HCT116 (cell line): ENCODE data around the gene MYCN. TPM values are rescaled to one million over a fixed set of nuclear protein-coding genes. Genes with fewer than 3 reads are reported as not detected.

Experiments used
- ATAC-seq: fragments of 200-7000 bp; cut with Tn5 transposase; 2 replicates; pipeline ENCODE4 v1.9.1; 2020; ENCODE audit warnings: mild to moderate bottlenecking, moderate library complexity
- BruUV-seq: library from RNA; stranded (reverse); fragments of 400-500 nt; replicated peaks from 2 replicates; lab custom pipeline; 2021; lab: Mats Ljungman, UMichigan
- CTCF ChIA-PET: fragments of 300-600 bp; sonication (Branson Sonifier 250); formaldehyde crosslinking; loops from one replicate; lab custom pipeline; 2021; ENCODE audit warnings: antibody characterized with exemption; lab: Charles Lee
- POLR2A ChIA-PET: fragments of 300-600, 350-600 bp; sonication (Branson Sonifier 250); formaldehyde crosslinking; loops from one replicate; lab custom pipeline; 2021; ENCODE audit warnings: antibody characterized with exemption; lab: Charles Lee
- RAD21 ChIA-PET, 2 experiments: fragments of 300-600 bp; sonication (Branson Sonifier 250); formaldehyde crosslinking; loops; one replicate each; lab custom pipeline; 2023; ENCODE audit warnings: low total read pairs in 2 of 2; ENCODE audit not compliant: uncharacterized antibody in 2 of 2, unreplicated experiment in 2 of 2, low non-redundant PET in 1 of 2; lab: Charles Lee
- DNase-seq: peaks from one replicate; pipeline ENCODE4 v3.0.0-alpha.2; 2010; ENCODE audit warnings: low read depth, low spot score
- H2AFZ ChIP-seq: fragments of 200-600 bp; shearing (Covaris generic), sonication (generic); 2 replicates; pipeline ENCODE4 v1.6.1; 2017; ENCODE audit warnings: low read depth, mixed run types, mixed read lengths, antibody characterized with exemption, low read length; ENCODE audit not compliant: poor library complexity, severe bottlenecking
- H3K27ac ChIP-seq: 2 replicates; pipeline ENCODE4 v1.5.1; 2012; ENCODE audit warnings: low read depth, low read length
- H3K27me3 ChIP-seq: fragments of 200-600 bp; sonication (generic); 2 replicates; pipeline ENCODE4 v1.6.1; 2016; ENCODE audit warnings: mixed run types, low read length, mixed read lengths; ENCODE audit not compliant: insufficient read depth
- H3K36me3 ChIP-seq, 2 experiments: fragments of 200-500 bp in 1 of 2; fragments of 200-600 bp in 1 of 2; sonication (Bioruptor generic) in 1 of 2; sonication (generic) in 1 of 2; 2 replicates each; pipeline versions ENCODE4 v1.5.1 to v1.6.1; 2014 to 2016; ENCODE audit warnings: low read length in 2 of 2, inconsistent platforms in 1 of 2, mixed read lengths in 1 of 2, mixed run types in 1 of 2; ENCODE audit not compliant: insufficient read depth in 2 of 2, control insufficient read depth in 1 of 2
- H3K4me1 ChIP-seq, 2 experiments: fragments of 200-600 bp in 1 of 2; sonication (generic) in 1 of 2; 2 replicates each; pipeline versions ENCODE4 v1.5.1 to v1.6.1; 2012 to 2017; ENCODE audit warnings: low read length in 2 of 2, inconsistent platforms in 1 of 2, mild to moderate bottlenecking in 1 of 2, mixed read lengths in 1 of 2, mixed run types in 1 of 2, moderate library complexity in 1 of 2; ENCODE audit not compliant: insufficient read depth in 2 of 2, control insufficient read depth in 1 of 2
- H3K4me2 ChIP-seq: fragments of 200-600 bp; sonication (generic); 2 replicates; pipeline ENCODE4 v1.6.1; 2017; ENCODE audit warnings: mixed run types, low read length, mixed read lengths
- H3K4me3 ChIP-seq, 2 experiments: fragments of 200-600 bp in 1 of 2; sonication (generic) in 1 of 2; replicated peaks in 1 of 2; 2 replicates each; pipeline ENCODE4 v1.5.1; 2011 to 2016; ENCODE audit warnings: low read length in 2 of 2, control low read depth in 1 of 2, low read depth in 1 of 2, mild to moderate bottlenecking in 1 of 2, mixed read lengths in 1 of 2, mixed run types in 1 of 2
- H3K79me2 ChIP-seq: fragments of 200-600 bp; sonication (generic); 2 replicates; pipeline ENCODE4 v1.6.1; 2017; ENCODE audit warnings: mild to moderate bottlenecking, mixed run types, low read length, moderate library complexity, mixed read lengths; ENCODE audit not compliant: insufficient read depth
- H3K9ac ChIP-seq: fragments of 200-600 bp; sonication (generic); 2 replicates; pipeline ENCODE4 v1.6.1; 2016; ENCODE audit warnings: low read length, mixed read lengths
- H3K9me2 ChIP-seq: fragments of 200-600 bp; sonication (generic), shearing (Covaris generic); 2 replicates; pipeline ENCODE4 v1.6.1; 2017; ENCODE audit warnings: mixed run types, mild to moderate bottlenecking, moderate library complexity; ENCODE audit not compliant: insufficient read depth
- H3K9me3 ChIP-seq, 2 experiments: fragments of 200-500 bp in 1 of 2; fragments of 200-600 bp in 1 of 2; sonication (Bioruptor generic) in 1 of 2; sonication (generic) in 1 of 2; 2 replicates each; pipeline ENCODE4 v1.6.1; 2014 to 2017; ENCODE audit warnings: low read length in 2 of 2, mixed read lengths in 2 of 2, inconsistent platforms in 1 of 2, low read depth in 1 of 2, mild to moderate bottlenecking in 1 of 2, mixed run types in 1 of 2, moderate library complexity in 1 of 2; ENCODE audit not compliant: control insufficient read depth in 1 of 2, insufficient read depth in 1 of 2
- H4K20me1 ChIP-seq: fragments of 200-600 bp; sonication (generic), shearing (Covaris generic); 2 replicates; pipeline ENCODE4 v1.6.1; 2017; ENCODE audit warnings: mixed run types, mild to moderate bottlenecking, moderate library complexity; ENCODE audit not compliant: insufficient read depth
- CBX3 ChIP-seq: IDR thresholded peaks from 2 replicates; pipeline ENCODE4 v1.6.1; 2012; ENCODE audit warnings: low read depth
- CEBPB ChIP-seq: IDR thresholded peaks from 2 replicates; pipeline ENCODE4 v1.6.1; 2012; ENCODE audit warnings: low read depth
- EGR1 ChIP-seq: IDR thresholded peaks from 2 replicates; pipeline ENCODE4 v1.6.1; 2012; ENCODE audit warnings: low read depth
- ELF1 ChIP-seq: IDR thresholded peaks from 2 replicates; pipeline ENCODE4 v1.6.1; 2012; ENCODE audit warnings: low read depth, borderline replicate concordance
- EZH2phosphoT487 ChIP-seq: fragments of 200-600 bp; IDR thresholded peaks from 2 replicates; pipeline ENCODE4 v1.6.1; 2018; ENCODE audit warnings: antibody characterized with exemption, borderline replicate concordance
- FOSL1 ChIP-seq: IDR thresholded peaks from 2 replicates; pipeline ENCODE4 v1.6.1; 2012; ENCODE audit warnings: low read depth
- JUND ChIP-seq: IDR thresholded peaks from 2 replicates; pipeline ENCODE4 v1.6.1; 2012
- POLR2A ChIP-seq: IDR thresholded peaks from 2 replicates; pipeline ENCODE4 v1.7.0; 2011; ENCODE audit warnings: borderline replicate concordance; ENCODE audit not compliant: insufficient read depth, insufficient read length; ENCODE audit errors: extremely low read depth
- POLR2AphosphoS5 ChIP-seq: IDR thresholded peaks from 2 replicates; pipeline ENCODE4 v1.6.1; 2011; ENCODE audit warnings: mild to moderate bottlenecking, low read depth, low read length, moderate library complexity
- RAD21 ChIP-seq: IDR thresholded peaks from 2 replicates; pipeline ENCODE4 v1.6.1; 2012; ENCODE audit warnings: low read depth, mild to moderate bottlenecking
- SIN3A ChIP-seq: IDR thresholded peaks from 2 replicates; pipeline ENCODE4 v1.6.1; 2012; ENCODE audit warnings: low read depth
- SRF ChIP-seq: IDR thresholded peaks from 2 replicates; pipeline ENCODE4 v1.6.1; 2012; ENCODE audit warnings: low read depth
- ZFX ChIP-seq: fragments of 450-650 bp; IDR thresholded peaks from 2 replicates; pipeline ENCODE4 v1.6.1; 2017
- ZNF274 ChIP-seq: fragments of 200-500 bp; sonication (Bioruptor generic); IDR thresholded peaks from 2 replicates; pipeline ENCODE4 v1.6.1; 2014; ENCODE audit warnings: mild to moderate bottlenecking, low read depth, low read length, inconsistent platforms
- intact Hi-C: fragments of 100-400 bp; cut with micrococcal nuclease; formaldehyde crosslinking; loops from 2 replicates; pipeline ENCODE4 v1.10.0; 2022
- total RNA-seq: library from RNA; stranded (reverse); gene quantifications from one replicate; pipeline ENCODE4 v1.2.1, GENCODE V29; 2021; ENCODE audit not compliant: unreplicated experiment
- TF ChIP-seq, protein P1 (sequence below): IDR thresholded peaks from 2 replicates; pipeline ENCODE4 v1.6.1; 2012; ENCODE audit warnings: low read depth
- TF ChIP-seq, protein P2 (sequence below): IDR thresholded peaks from 2 replicates; pipeline ENCODE4 v1.6.1; 2012
- TF ChIP-seq, protein P3 (sequence below): IDR thresholded peaks from 2 replicates; pipeline ENCODE4 v1.6.1; 2012

Gene MYCN
- total RNA-seq, 1 experiment from 2014 or later, result not detected

DNA sequence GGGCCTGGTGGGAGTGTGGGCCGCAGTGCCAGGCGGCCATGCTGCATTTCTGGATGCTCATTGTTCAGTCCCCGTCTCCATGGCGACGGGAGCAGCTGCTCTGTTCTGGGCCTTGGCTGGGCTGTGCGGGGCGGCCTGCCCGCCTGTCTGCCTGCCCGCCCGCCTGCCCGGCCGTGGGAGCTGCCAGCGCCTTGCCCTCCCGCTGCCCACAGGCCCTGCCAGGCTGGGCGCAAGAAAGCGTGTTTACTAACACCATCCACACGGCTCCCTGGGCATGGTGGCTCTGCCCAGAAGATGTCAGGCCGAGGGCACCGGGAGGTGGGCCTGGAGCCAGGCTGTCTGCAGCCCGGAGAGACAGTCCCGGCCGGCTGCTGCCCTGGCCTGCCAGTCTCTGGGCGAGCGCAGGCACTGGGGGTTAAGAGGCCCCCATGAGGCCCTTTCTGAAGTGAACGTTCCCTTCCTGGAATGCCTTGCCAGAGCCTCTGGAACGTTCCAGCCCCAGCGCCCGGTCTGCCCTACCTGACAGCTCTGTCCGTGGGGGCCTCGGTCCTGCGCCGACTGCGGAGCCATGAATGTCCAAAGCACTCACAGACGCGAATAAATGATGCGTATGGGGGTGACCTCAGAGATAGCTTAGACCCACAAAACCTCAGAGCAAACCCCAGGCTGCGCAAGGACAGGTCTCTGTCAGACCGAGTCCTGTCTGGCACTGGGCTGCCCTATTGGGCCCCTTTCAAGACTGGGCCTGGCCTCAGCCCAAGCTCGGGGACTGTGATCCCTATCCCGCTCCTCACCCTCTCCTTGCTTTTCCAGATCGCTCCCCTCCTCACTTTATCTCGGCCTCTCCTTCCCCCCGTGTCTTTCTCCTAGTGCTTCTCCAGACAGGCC is 44.3 kb downstream of the MYCN start:
- Histone ChIP-seq H3K9ac (no peak overlapping the region), H3K27ac (no peak overlapping the region), H3K4me2 (no peak overlapping the region), H4K20me1 (no peaks in the 10 kb centered on the region), H3K4me1 (no peaks in the 10 kb centered on the region), H3K9me3 (no peaks in the 10 kb centered on the region), H2AFZ (no peak overlapping the region), H3K36me3 (no peaks in the 10 kb centered on the region), H3K9me2 (no peaks in the 10 kb centered on the region), H3K4me3 (no peak overlapping the region), H3K79me2 (no peaks in the 10 kb centered on the region), H3K27me3 (peaks cover 5% of the 10 kb centered on the region; the same call in 1 of the 2 replicates)
- no TSS peak for BruUV-seq
- CTCF ChIA-PET, result no interaction called here
- DNase-seq (no peak), ATAC-seq (no peak)
- TF ChIP-seq EZH2phosphoT487, result no peak
- TF ChIP-seq SRF, result no peak
- TF ChIP-seq ZFX, result no peak
- TF ChIP-seq SIN3A, result no peak
- TF ChIP-seq, protein P1, sequence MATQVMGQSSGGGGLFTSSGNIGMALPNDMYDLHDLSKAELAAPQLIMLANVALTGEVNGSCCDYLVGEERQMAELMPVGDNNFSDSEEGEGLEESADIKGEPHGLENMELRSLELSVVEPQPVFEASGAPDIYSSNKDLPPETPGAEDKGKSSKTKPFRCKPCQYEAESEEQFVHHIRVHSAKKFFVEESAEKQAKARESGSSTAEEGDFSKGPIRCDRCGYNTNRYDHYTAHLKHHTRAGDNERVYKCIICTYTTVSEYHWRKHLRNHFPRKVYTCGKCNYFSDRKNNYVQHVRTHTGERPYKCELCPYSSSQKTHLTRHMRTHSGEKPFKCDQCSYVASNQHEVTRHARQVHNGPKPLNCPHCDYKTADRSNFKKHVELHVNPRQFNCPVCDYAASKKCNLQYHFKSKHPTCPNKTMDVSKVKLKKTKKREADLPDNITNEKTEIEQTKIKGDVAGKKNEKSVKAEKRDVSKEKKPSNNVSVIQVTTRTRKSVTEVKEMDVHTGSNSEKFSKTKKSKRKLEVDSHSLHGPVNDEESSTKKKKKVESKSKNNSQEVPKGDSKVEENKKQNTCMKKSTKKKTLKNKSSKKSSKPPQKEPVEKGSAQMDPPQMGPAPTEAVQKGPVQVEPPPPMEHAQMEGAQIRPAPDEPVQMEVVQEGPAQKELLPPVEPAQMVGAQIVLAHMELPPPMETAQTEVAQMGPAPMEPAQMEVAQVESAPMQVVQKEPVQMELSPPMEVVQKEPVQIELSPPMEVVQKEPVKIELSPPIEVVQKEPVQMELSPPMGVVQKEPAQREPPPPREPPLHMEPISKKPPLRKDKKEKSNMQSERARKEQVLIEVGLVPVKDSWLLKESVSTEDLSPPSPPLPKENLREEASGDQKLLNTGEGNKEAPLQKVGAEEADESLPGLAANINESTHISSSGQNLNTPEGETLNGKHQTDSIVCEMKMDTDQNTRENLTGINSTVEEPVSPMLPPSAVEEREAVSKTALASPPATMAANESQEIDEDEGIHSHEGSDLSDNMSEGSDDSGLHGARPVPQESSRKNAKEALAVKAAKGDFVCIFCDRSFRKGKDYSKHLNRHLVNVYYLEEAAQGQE, result no peak
- TF ChIP-seq, protein P2, sequence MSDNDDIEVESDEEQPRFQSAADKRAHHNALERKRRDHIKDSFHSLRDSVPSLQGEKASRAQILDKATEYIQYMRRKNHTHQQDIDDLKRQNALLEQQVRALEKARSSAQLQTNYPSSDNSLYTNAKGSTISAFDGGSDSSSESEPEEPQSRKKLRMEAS, result no peak
- no peak for TF ChIP-seq FOSL1
- no peak for TF ChIP-seq CEBPB
- no peak for TF ChIP-seq RAD21
- TF ChIP-seq, protein P3, sequence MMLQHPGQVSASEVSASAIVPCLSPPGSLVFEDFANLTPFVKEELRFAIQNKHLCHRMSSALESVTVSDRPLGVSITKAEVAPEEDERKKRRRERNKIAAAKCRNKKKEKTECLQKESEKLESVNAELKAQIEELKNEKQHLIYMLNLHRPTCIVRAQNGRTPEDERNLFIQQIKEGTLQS, result no peak
- TF ChIP-seq ELF1, result no peak
- TF ChIP-seq JUND, result no peak
- TF ChIP-seq CBX3, result no peak
- no peak for TF ChIP-seq EGR1
- no peak for TF ChIP-seq ZNF274
- TF ChIP-seq POLR2A, result no peak
- no peak for TF ChIP-seq POLR2AphosphoS5
- intact Hi-C loops, result no loop called here
- RAD21 ChIA-PET, result no interaction called here
- POLR2A ChIA-PET, result no interaction called here
